Measurements from ENCODE around the gene FAR2. TPM values are rescaled to one million over a fixed set of nuclear protein-coding genes. Genes with fewer than 3 reads are reported as not detected.
"Not testable (repeated sequence)": the region's sequence is repeated elsewhere in the genome, so short reads cannot be mapped to it uniquely, and the experiment has no call there.

The FAR2 gene
- total RNA-seq, 1 experiment from 2014 or later = 11.0 TPM

GRCh38 chr12:29171421-29172258 lies 22.6 kb downstream of the FAR2 start:
- no TSS peak for BruUV-seq (replicated peaks)
- intact Hi-C loops (cut with micrococcal nuclease; ENCODE audit: unreplicated experiment) = no loop called here
- no peaks in the 10 kb centered on the region for H3K4me1 ChIP-seq (replicated peaks; ENCODE audit: insufficient read depth)
- H3K36me3 ChIP-seq (ENCODE audit: low read depth) = no peaks in the 10 kb centered on the region
- no peaks in the 10 kb centered on the region for H3K79me2 ChIP-seq (ENCODE audit: low read depth)
- H3K27me3 ChIP-seq (ENCODE audit: insufficient read depth, low read depth) = no peaks in the 10 kb centered on the region
- ChIA-PET POLR2A (ENCODE audit: unreplicated experiment) (interaction anchor here (0.6 kb wide), 1 partner anchor 1840 kb away, joined by 8 read pairs; no protein-coding TSS in a partner anchor), CTCF (no interaction called here)
- H4K20me1 ChIP-seq (ENCODE audit: insufficient read depth) = no peaks in the 10 kb centered on the region
- H2AFZ ChIP-seq = no peak overlapping the region
- no peak overlapping the region for H3K27ac ChIP-seq
- TF ChIP-seq EZH2 (IDR thresholded peaks at IDR 0.05; ENCODE audit: low read depth) (no peak), CTCF (conservative IDR thresholded peaks at IDR 0.05) (no peak)
- no peak overlapping the region for H3K4me3 ChIP-seq
- no peaks in the 10 kb centered on the region for H3K9me3 ChIP-seq (ENCODE audit: insufficient read depth, low read depth)
- DNase-seq = no peak
- no peaks in the 10 kb centered on the region for H3F3A ChIP-seq (ENCODE audit: insufficient read depth, low read depth)
- H3K4me2 ChIP-seq = no peak overlapping the region
- 0 out of 2 replicates have a peak, but pooled peaks cover under 1% of the 10 kb centered on the region for H3K9me2 ChIP-seq (ENCODE audit: insufficient read depth)

GRCh38 chr12:29176941-29177340 lies 27.9 kb downstream of the FAR2 start:
- DNase-seq = no peak
- Histone ChIP-seq H3K4me1 (replicated peaks; ENCODE audit: insufficient read depth) (no peaks in the 10 kb centered on the region), H2AFZ (no peak overlapping the region), H3K4me3 (no peak overlapping the region), H3K27me3 (ENCODE audit: insufficient read depth, low read depth) (no peaks in the 10 kb centered on the region), H3K27ac (no peak overlapping the region), H3K79me2 (ENCODE audit: low read depth) (no peaks in the 10 kb centered on the region), H4K20me1 (ENCODE audit: insufficient read depth) (no peaks in the 10 kb centered on the region), H3K9me2 (ENCODE audit: insufficient read depth) (0 out of 2 replicates have a peak, but pooled peaks cover 7% of the 10 kb centered on the region), H3K36me3 (ENCODE audit: low read depth) (no peaks in the 10 kb centered on the region), H3K9me3 (ENCODE audit: insufficient read depth, low read depth) (no peaks in the 10 kb centered on the region), H3K4me2 (no peak overlapping the region), H3F3A (ENCODE audit: insufficient read depth, low read depth) (no peaks in the 10 kb centered on the region)
- ChIA-PET CTCF (no interaction called here), POLR2A (ENCODE audit: unreplicated experiment) (no interaction called here)
- intact Hi-C loops (cut with micrococcal nuclease; ENCODE audit: unreplicated experiment) = no loop called here
- no TSS peak for BruUV-seq (replicated peaks)
- TF ChIP-seq EZH2 (IDR thresholded peaks at IDR 0.05; ENCODE audit: low read depth) (no peak), CTCF (conservative IDR thresholded peaks at IDR 0.05) (no peak)

GRCh38 chr12:29182247-29182646 lies 33.2 kb downstream of the FAR2 start:
- POLR2A ChIA-PET (ENCODE audit: unreplicated experiment); H3F3A ChIP-seq (ENCODE audit: insufficient read depth, low read depth); CTCF ChIA-PET; H3K9me3 ChIP-seq (ENCODE audit: insufficient read depth, low read depth); H2AFZ ChIP-seq; intact Hi-C loops (cut with micrococcal nuclease; ENCODE audit: unreplicated experiment); H3K9me2 ChIP-seq (ENCODE audit: insufficient read depth); H3K4me3 ChIP-seq; H3K79me2 ChIP-seq (ENCODE audit: low read depth); H3K27me3 ChIP-seq (ENCODE audit: insufficient read depth, low read depth); H3K27ac ChIP-seq; H3K4me1 ChIP-seq (replicated peaks; ENCODE audit: insufficient read depth); DNase-seq; BruUV-seq (replicated peaks); H3K36me3 ChIP-seq (ENCODE audit: low read depth); H3K4me2 ChIP-seq; H4K20me1 ChIP-seq (ENCODE audit: insufficient read depth): not testable (repeated sequence)
